ENCODE results near the gene ZNF473.
"Not testable (repeated sequence)": the region's sequence is repeated elsewhere in the genome, so short reads cannot be mapped to it uniquely, and the experiment has no call there.

The ZNF473 gene

DNA sequence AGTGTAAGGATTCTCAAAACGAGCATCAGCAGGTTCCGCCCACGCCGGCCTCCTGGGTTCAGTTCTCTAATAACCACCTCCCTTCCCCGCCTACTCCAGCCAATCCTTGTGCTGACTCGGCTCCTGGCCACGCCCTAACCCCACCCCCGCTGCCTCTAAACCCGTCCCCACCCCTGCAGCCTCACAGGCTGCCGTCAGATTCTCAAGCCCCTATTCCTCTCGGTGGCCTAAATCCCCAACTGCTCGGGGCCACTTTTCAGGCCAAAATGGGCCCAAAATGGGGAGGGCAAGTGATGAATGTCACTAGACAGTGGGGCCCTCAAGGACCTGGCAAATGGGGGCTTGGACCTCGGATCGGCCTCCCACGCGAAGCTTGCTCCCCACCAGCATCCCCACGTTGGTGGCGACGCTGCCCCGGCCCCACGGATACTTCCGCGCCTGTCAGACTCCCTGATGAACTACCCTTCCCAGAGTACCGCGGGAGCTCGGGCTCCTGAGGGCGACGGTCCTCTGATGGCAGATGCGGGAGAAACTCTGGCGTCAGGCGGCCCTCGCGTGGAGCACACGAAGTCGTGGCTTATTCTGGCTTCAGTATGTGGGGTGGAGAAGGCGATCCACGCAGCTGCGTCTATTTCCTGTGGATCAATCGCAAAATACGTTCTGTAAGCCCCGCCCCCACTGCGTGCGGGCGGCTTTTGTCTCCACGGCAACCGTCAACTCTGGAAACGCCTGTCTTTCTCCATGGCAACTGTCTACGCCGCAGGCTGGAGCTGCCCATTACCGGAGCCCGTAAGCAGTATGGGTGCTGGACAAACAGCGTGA lies 24.8 kb downstream of the ZNF473 start:
- peak; percentile 82 for DNase-seq (ENCODE audit: low read depth)

DNA sequence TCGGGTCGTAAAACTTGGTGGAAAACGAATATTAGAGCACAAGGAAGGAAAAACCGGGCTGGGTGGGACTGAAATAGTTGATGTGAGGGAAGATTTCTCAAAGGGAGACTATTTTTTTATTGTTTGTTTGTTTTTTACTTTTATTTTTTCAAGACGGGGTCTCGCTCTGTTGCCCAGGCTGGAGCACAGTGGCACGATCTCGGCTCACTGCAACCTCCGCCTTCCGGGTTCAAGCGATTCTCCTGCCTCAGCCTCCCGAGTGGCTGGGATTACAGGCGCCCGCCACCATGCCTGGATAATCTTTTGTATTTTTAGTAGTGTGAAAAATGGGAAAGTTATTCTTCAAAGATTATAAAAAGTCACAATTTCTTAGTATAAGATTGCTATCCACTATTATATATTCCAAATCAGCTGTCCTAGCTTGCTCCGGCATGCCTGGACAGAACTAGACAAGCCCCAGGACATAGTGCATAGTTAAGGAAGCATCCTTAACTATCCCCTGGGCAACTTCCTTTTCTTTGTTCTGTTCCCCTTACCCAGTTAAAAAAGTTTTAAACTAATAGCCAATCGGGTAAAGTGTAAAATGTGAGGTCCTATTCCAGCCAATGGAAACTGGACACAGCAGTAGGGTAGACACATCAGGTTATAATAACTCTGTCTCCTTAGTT lies 25.6 kb downstream of the ZNF473 start:
- peak; percentile 8 for DNase-seq (ENCODE audit: low read depth)

GRCh38 chr19:50051964-50052363 lies 26.2 kb downstream of the ZNF473 start:
- no peak for DNase-seq (ENCODE audit: low read depth)

GRCh38 chr19:50053119-50053518 lies 27.3 kb downstream of the ZNF473 start:
- DNase-seq (ENCODE audit: low read depth), result no peak

- DNase-seq (ENCODE audit: low read depth), result no peak
These were observed 32.6 kb downstream of the ZNF473 start for GRCh38 chr19:50058425-50058824.

GRCh38 chr19:50059045-50059444 lies 33.2 kb downstream of the ZNF473 start:
- DNase-seq (ENCODE audit: low read depth), result no peak

GRCh38 chr19:50060107-50060506 lies 34.3 kb downstream of the ZNF473 start:
- DNase-seq (ENCODE audit: low read depth), result no peak

GRCh38 chr19:50061650-50062049 lies 35.8 kb downstream of the ZNF473 start:
- no peak for DNase-seq (ENCODE audit: low read depth)

- no peak for DNase-seq (ENCODE audit: low read depth)
These were observed 40.1 kb downstream of the ZNF473 start for GRCh38 chr19:50065938-50066337.

- no peak for DNase-seq (ENCODE audit: low read depth)
These were observed 41.8 kb downstream of the ZNF473 start for GRCh38 chr19:50067575-50067974.

DNA sequence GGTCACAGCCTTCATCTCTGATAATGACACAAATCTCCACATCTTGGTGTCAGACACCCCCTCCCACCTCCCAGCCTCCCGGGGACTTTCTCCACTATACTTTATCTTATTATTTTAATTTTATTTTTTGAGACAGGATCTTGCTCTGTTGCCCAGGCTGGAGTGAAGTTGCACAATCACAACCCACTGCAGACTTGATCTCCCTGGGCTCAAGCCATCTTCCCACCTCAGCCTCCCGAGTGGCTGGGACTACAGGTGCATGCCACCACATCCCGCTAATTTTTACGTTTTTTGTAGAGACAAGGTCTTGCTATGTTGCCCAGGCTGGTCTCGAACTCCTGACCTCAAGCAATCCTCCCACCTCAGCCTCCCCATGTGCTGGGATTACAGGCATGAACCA lies 42.6 kb downstream of the ZNF473 start:
- not testable (repeated sequence) for DNase-seq (ENCODE audit: low read depth)

DNA sequence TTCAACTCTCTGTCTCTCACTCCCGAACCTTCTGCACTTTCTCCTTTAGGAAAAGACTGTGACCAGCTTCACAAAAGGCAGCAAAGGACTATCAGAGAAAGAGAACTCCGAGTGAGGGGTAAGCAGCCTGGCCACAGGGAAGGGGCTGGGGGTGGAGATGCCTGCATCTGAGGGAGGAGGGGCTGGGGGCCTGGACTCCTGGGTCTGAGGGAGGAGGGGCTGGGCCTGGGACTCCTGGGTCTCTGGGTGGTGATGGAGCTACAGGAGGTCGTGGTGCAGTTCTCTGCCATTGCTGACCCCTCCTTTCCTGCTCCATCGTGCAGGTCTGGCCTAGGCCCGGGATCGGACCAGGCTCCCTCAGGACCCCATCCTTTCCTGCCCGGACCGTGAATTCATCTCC lies 49.3 kb downstream of the ZNF473 start:
- not testable (repeated sequence) for DNase-seq (ENCODE audit: low read depth)

DNA sequence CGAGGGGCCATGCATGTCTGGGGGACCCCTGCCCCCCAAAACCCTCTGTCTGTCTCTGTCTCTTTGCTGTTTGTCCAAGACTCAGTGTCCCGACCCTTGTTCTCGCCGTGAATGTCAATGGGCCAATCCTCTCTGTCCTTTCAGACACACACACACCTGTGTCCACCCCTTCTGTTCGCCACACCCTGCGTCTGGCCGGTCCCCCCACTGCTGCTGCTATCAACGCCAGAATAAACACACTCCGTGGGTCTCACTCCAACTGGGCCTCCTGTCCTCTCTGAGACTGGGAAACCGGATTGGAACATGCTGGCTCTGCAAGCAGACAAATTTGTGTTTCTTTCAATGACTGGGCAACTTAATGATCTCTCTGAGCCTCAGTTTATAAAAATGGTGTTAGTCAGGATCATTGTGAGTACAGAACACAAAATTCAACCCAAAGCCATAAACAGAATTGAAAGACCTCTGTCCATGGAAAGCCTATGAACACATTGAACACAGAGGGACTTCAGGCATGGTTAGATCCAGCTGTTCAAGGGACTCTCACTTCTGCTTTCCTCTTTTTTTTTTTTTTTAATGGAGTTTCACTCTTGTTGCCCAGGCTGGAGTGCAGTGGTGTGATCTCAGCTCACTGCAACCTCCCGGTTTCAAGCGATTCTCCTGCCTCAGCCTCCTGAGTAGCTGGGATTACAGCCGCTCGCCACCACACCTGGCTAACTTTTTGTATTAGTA lies 50.0 kb downstream of the ZNF473 start:
- DNase-seq (ENCODE audit: low read depth), result not testable (repeated sequence)

- DNase-seq (ENCODE audit: low read depth), result not testable (repeated sequence)
These were observed 51.0 kb downstream of the ZNF473 start for GRCh38 chr19:50076581-50077355.

DNA sequence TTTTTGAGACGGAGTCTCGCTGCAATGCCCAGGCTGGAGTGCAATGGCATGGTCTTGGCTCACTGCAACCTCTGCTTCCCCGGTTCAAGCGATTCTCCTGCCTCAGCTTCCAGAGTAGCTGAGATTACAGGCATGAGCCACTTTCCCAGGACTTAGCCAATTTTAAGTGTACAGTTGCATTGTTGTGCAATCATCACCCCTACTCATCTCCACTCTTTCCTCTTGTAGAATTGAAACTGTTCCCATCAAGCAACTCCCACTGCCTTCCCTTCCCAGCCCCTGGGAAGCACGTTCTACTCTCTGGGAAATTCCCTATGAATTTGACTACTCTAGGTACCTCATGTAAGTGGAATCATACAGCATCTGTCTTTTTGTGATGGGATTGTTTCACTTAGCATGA lies 53.2 kb downstream of the ZNF473 start:
- DNase-seq (ENCODE audit: low read depth), result not testable (repeated sequence)

DNA sequence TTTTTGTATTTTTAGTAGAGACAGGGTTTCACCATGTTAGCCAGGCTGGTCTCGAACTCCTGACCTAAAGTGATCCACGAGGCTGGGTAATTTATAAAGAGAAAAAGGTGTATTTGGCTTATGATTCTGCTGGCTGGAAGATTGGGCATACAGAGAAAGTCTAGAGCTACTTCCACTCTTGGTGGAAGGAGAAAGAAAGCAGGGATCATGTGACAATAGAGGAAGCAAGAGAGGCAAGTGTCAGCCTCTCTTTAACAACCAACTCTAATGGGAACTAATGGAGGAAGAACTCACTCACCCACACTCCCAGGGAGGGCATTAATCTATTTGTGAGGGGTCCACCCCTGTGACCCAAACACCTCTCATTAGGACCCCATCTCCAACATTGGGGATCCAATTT lies 58.6 kb downstream of the ZNF473 start:
- DNase-seq (ENCODE audit: low read depth), result not testable (repeated sequence)

DNA sequence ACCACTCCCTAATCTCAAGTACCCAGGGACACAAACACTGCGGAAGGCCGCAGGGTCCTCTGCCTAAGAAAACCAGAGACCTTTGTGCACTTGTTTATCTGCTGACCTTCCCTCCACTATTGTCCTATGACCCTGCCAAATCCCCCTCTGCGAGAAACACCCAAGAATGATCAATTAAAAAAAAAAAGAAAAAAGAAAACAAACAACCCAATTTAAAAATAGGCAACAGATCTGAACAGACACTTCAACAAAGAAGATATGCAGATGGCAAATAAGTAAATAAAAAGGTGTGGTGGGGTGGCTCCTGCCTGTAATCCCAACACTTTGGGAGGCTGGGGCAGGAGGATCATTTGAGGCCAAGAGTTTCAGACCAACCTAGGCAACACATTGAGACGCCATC lies 61.3 kb downstream of the ZNF473 start:
- DNase-seq (ENCODE audit: low read depth), result not testable (repeated sequence)

- not testable (repeated sequence) for DNase-seq (ENCODE audit: low read depth)
These were observed 64.9 kb downstream of the ZNF473 start for GRCh38 chr19:50090706-50091105.

GRCh38 chr19:50091786-50092185 lies 66.0 kb downstream of the ZNF473 start:
- not testable (repeated sequence) for DNase-seq (ENCODE audit: low read depth)

GRCh38 chr19:50092597-50092996 lies 66.8 kb downstream of the ZNF473 start:
- not testable (repeated sequence) for DNase-seq (ENCODE audit: low read depth)

DNA sequence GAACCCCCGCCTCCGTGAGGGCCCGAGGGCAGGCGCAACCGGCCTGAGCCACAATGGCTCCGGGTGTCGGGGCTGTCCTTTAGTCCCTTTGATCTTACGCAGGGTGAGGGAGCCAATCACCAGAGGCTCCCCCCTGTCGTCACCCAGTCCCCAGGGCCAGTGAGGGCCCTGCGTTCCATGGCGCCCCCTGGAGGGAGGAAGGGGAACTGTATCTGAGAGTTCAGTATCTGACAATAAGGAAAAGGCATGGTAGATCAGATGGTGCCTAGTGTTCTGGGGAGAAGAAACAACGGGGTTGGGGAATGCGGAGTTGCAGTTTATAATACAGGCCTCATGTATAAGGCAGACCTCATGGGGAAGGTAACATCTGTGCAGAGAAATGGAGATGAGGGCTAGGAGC lies 72.1 kb downstream of the ZNF473 start:
- DNase-seq (ENCODE audit: low read depth), result not testable (repeated sequence)

DNA sequence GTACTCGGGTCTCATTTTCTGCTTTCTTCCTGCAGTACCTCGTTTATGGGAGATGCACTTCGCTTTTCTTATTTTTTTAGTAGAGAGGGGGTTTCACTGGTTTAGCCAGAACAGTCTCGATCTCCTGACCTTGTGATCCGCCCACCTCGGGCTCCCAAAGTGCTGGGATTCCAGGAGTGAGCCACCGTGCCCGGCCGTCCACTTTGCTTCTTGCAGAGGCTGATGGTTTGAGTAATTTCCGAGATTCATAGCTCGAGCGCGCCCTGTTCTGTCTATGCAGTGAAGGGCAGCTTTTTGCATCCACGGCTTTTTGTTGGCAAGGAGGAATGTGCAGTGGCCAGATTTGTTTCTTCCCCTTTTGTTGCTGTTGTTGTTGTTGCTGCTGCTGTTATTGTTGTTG lies 73.1 kb downstream of the ZNF473 start:
- DNase-seq (ENCODE audit: low read depth), result not testable (repeated sequence)
